Measurements from ENCODE around the gene ZBTB7C.

- TF ChIP-seq SP1 (CRISPR knock-in tag; IDR thresholded peaks at IDR 0.05) (no peak), RAD21 (CRISPR knock-in tag; conservative IDR thresholded peaks at IDR 0.05 in 1 of 2, IDR thresholded peaks at IDR 0.05 in 1 of 2) (no peak), ZNF143 (CRISPR knock-in tag; IDR thresholded peaks at IDR 0.05) (no peak), SIX5 (IDR thresholded peaks at IDR 0.05; ENCODE audit: borderline replicate concordance in 1 of 2, insufficient read depth in 1 of 2, low read depth in 1 of 2, low read length in 2 of 2) (no peak), BCOR (IDR thresholded peaks at IDR 0.05) (no peak)
Observed at GRCh38 chr18:48342125-48342524, 67.1 kb downstream of the ZBTB7C start.

All from K562 (cell line).